Measurements from ENCODE around the gene LGALS8. TPM values are rescaled to one million over a fixed set of nuclear protein-coding genes. Genes with fewer than 3 reads are reported as not detected.
"Not testable (repeated sequence)": the region's sequence is repeated elsewhere in the genome, so short reads cannot be mapped to it uniquely, and the experiment has no call there.

Gene LGALS8
- total RNA-seq, 1 experiment from 2014 or later: 30.7 TPM

GRCh38 chr1:236486356-236487002 lies 37.3 kb upstream of the LGALS8 start (continued):
- TF ChIP-seq EGR1 (IDR thresholded peaks at IDR 0.05; ENCODE audit: low read depth) (no peak), SIN3A (IDR thresholded peaks at IDR 0.05; ENCODE audit: low read depth) (no peak)

GRCh38 chr1:236489161-236489560 lies 34.6 kb upstream of the LGALS8 start:
- DNase-seq (ENCODE audit: low read depth, low spot score); H3K27ac ChIP-seq (ENCODE audit: low read depth, low read length); H4K20me1 ChIP-seq (ENCODE audit: insufficient read depth); ATAC-seq; H3K27me3 ChIP-seq (ENCODE audit: insufficient read depth, low read length); BruUV-seq (replicated peaks); H3K9me2 ChIP-seq (ENCODE audit: insufficient read depth); POLR2A ChIA-PET; H3K36me3 ChIP-seq (ENCODE audit: control insufficient read depth in 1 of 2, insufficient read depth in 2 of 2, low read length in 2 of 2); H3K9ac ChIP-seq (ENCODE audit: low read length); H3K9me3 ChIP-seq (ENCODE audit: control insufficient read depth in 1 of 2, insufficient read depth in 1 of 2, low read depth in 1 of 2, low read length in 2 of 2); H3K79me2 ChIP-seq (ENCODE audit: insufficient read depth, low read length); H2AFZ ChIP-seq (ENCODE audit: low read depth, low read length, poor library complexity, severe bottlenecking); RAD21 ChIA-PET (ENCODE audit: low non-redundant PET in 1 of 2, low total read pairs in 2 of 2, uncharacterized antibody in 2 of 2, unreplicated experiment in 2 of 2); intact Hi-C loops (cut with micrococcal nuclease); H3K4me2 ChIP-seq (ENCODE audit: low read length); H3K4me1 ChIP-seq (ENCODE audit: control insufficient read depth in 1 of 2, insufficient read depth in 2 of 2, low read length in 2 of 2); H3K4me3 ChIP-seq (replicated peaks in 1 of 2; ENCODE audit: low read depth in 1 of 2, low read length in 2 of 2): not testable (repeated sequence)
- CTCF ChIA-PET: interaction anchor here (0.7 to 1.7 kb wide), 3 partner anchors 13 to 383 kb away, joined by 3 to 4 read pairs (median 4); no protein-coding TSS in a partner anchor

GRCh38 chr1:236489710-236490377 lies 33.9 kb upstream of the LGALS8 start:
- BruUV-seq (replicated peaks): no TSS peak
- POLR2A ChIA-PET: no interaction called here
- DNase-seq (ENCODE audit: low read depth, low spot score): peak; percentile 63

More at GRCh38 chr1:236489710-236490377, 33.9 kb upstream of the LGALS8 start:
- no peak overlapping the region for H3K4me3 ChIP-seq (replicated peaks in 1 of 2; ENCODE audit: low read depth in 1 of 2, low read length in 2 of 2)
- TF ChIP-seq CTCF (IDR thresholded peaks at IDR 0.05 in 2 of 3, conservative IDR thresholded peaks at IDR 0.05 in 1 of 3; ENCODE audit: borderline replicate concordance in 1 of 3, insufficient read depth in 1 of 3, low read depth in 2 of 3, low read length in 2 of 3): peak; percentile 39 to 69 (median 64); a peak in 4 of 6 replicates
- TF ChIP-seq ZFX (IDR thresholded peaks at IDR 0.05): no peak
- TF ChIP-seq MAX (IDR thresholded peaks at IDR 0.05): no peak
- peak; percentile 75 for TF ChIP-seq RAD21 (IDR thresholded peaks at IDR 0.05; ENCODE audit: low read depth)
- H3K36me3 ChIP-seq (ENCODE audit: control insufficient read depth in 1 of 2, insufficient read depth in 2 of 2, low read length in 2 of 2): no peaks in the 10 kb centered on the region
- H3K27me3 ChIP-seq (ENCODE audit: insufficient read depth, low read length): no peaks in the 10 kb centered on the region; the same call in 1 of the 2 replicates
- no peaks in the 10 kb centered on the region for H3K9me2 ChIP-seq (ENCODE audit: insufficient read depth)
- intact Hi-C loops (cut with micrococcal nuclease): loop anchor here (1.0 kb wide), 1 partner anchor 381 kb away; no protein-coding TSS in a partner anchor
- H3K27ac ChIP-seq (ENCODE audit: low read depth, low read length): no peak overlapping the region
- H4K20me1 ChIP-seq (ENCODE audit: insufficient read depth): no peaks in the 10 kb centered on the region
- no peaks in the 10 kb centered on the region for H3K9me3 ChIP-seq (ENCODE audit: control insufficient read depth in 1 of 2, insufficient read depth in 1 of 2, low read depth in 1 of 2, low read length in 2 of 2)
- ChIA-PET CTCF (interaction anchor here (0.7 to 1.3 kb wide), 2 partner anchors 14 to 381 kb away, joined by 3 to 4 read pairs; no protein-coding TSS in a partner anchor), RAD21 (ENCODE audit: low non-redundant PET in 1 of 2, low total read pairs in 2 of 2, uncharacterized antibody in 2 of 2, unreplicated experiment in 2 of 2) (no interaction called here)
- H3K4me1 ChIP-seq (ENCODE audit: control insufficient read depth in 1 of 2, insufficient read depth in 2 of 2, low read length in 2 of 2): peaks cover 0 to 6% of the 10 kb centered on the region in 2 experiments; a peak in 1 of 4 replicates
- H3K79me2 ChIP-seq (ENCODE audit: insufficient read depth, low read length): no peaks in the 10 kb centered on the region
- peak; percentile 94 for ATAC-seq
- no peak overlapping the region for H3K4me2 ChIP-seq (ENCODE audit: low read length)
- H2AFZ ChIP-seq (ENCODE audit: low read depth, low read length, poor library complexity, severe bottlenecking): no peak overlapping the region
- H3K9ac ChIP-seq (ENCODE audit: low read length): no peak overlapping the region
